ENCODE results near the gene NEDD4L.

NEDD4L gene

GRCh38 chr18:58391231-58391825, 347.3 kb downstream of the NEDD4L start:
- no peak overlapping the region for H3K9ac ChIP-seq (ENCODE audit: insufficient read length, low read depth)
- H3K4me3 ChIP-seq (ENCODE audit: insufficient read length, low read depth): no peak overlapping the region
- H3K4me1 ChIP-seq (ENCODE audit: insufficient read depth, insufficient read length): peaks cover 7% of the 10 kb centered on the region
- H3K9me3 ChIP-seq (ENCODE audit: insufficient read depth, low read length): no peaks in the 10 kb centered on the region
- peaks cover 58% of the 10 kb centered on the region for H3K36me3 ChIP-seq (ENCODE audit: insufficient read depth, insufficient read length, low read length)
- DNase-seq (ENCODE audit: low read depth, low spot score): no peak
- no peaks in the 10 kb centered on the region for H3K27me3 ChIP-seq (ENCODE audit: insufficient read depth, insufficient read length)
- TF ChIP-seq SUZ12 (IDR thresholded peaks at IDR 0.05; ENCODE audit: extremely low read depth, insufficient read depth, insufficient read length) (no peak), YY1 (IDR thresholded peaks at IDR 0.05; ENCODE audit: insufficient read depth, insufficient read length) (no peak), ZNF274 (IDR thresholded peaks at IDR 0.05; ENCODE audit: low read depth, low read length) (no peak)

GRCh38 chr18:58391932-58392323, 347.9 kb downstream of the NEDD4L start:
- peaks cover 7% of the 10 kb centered on the region for H3K4me1 ChIP-seq (ENCODE audit: insufficient read depth, insufficient read length)
- peaks cover 53% of the 10 kb centered on the region for H3K36me3 ChIP-seq (ENCODE audit: insufficient read depth, insufficient read length, low read length)
- no peak overlapping the region for H3K4me3 ChIP-seq (ENCODE audit: insufficient read length, low read depth)
- H3K27me3 ChIP-seq (ENCODE audit: insufficient read depth, insufficient read length): no peaks in the 10 kb centered on the region
- no peaks in the 10 kb centered on the region for H3K9me3 ChIP-seq (ENCODE audit: insufficient read depth, low read length)
- peak overlapping the region; percentile 57 for H3K9ac ChIP-seq (ENCODE audit: insufficient read length, low read depth)
- no peak for DNase-seq (ENCODE audit: low read depth, low spot score)
- no peak for TF ChIP-seq YY1 (IDR thresholded peaks at IDR 0.05; ENCODE audit: insufficient read depth, insufficient read length)
- no peak for TF ChIP-seq SUZ12 (IDR thresholded peaks at IDR 0.05; ENCODE audit: extremely low read depth, insufficient read depth, insufficient read length)

- DNase-seq (ENCODE audit: low read depth, low spot score): peak; percentile 50
- H3K9ac ChIP-seq (ENCODE audit: insufficient read length, low read depth): no peak overlapping the region
- H3K4me3 ChIP-seq (ENCODE audit: insufficient read length, low read depth): no peak overlapping the region
- no peaks in the 10 kb centered on the region for H3K27me3 ChIP-seq (ENCODE audit: insufficient read depth, insufficient read length)
- H3K36me3 ChIP-seq (ENCODE audit: insufficient read depth, insufficient read length, low read length): peaks cover 52% of the 10 kb centered on the region
- H3K9me3 ChIP-seq (ENCODE audit: insufficient read depth, low read length): no peaks in the 10 kb centered on the region
- TF ChIP-seq ZNF274 (IDR thresholded peaks at IDR 0.05; ENCODE audit: low read depth, low read length) (no peak), YY1 (IDR thresholded peaks at IDR 0.05; ENCODE audit: insufficient read depth, insufficient read length) (no peak), SUZ12 (IDR thresholded peaks at IDR 0.05; ENCODE audit: extremely low read depth, insufficient read depth, insufficient read length) (no peak)
- H3K4me1 ChIP-seq (ENCODE audit: insufficient read depth, insufficient read length): peaks cover 7% of the 10 kb centered on the region
Observed at GRCh38 chr18:58392324-58393000, 348.4 kb downstream of the NEDD4L start.

GRCh38 chr18:58393295-58393694, 349.3 kb downstream of the NEDD4L start:
- Histone ChIP-seq H3K4me1 (ENCODE audit: insufficient read depth, insufficient read length) (peaks cover 5% of the 10 kb centered on the region), H3K27me3 (ENCODE audit: insufficient read depth, insufficient read length) (no peaks in the 10 kb centered on the region), H3K36me3 (ENCODE audit: insufficient read depth, insufficient read length, low read length) (peaks cover 44% of the 10 kb centered on the region), H3K9me3 (ENCODE audit: insufficient read depth, low read length) (no peaks in the 10 kb centered on the region), H3K4me3 (ENCODE audit: insufficient read length, low read depth) (no peak overlapping the region), H3K9ac (ENCODE audit: insufficient read length, low read depth) (no peak overlapping the region)
- TF ChIP-seq SUZ12 (IDR thresholded peaks at IDR 0.05; ENCODE audit: extremely low read depth, insufficient read depth, insufficient read length) (no peak), YY1 (IDR thresholded peaks at IDR 0.05; ENCODE audit: insufficient read depth, insufficient read length) (no peak)
- DNase-seq (ENCODE audit: low read depth, low spot score): no peak

- Histone ChIP-seq H3K9me3 (ENCODE audit: insufficient read depth, low read length) (no peaks in the 10 kb centered on the region), H3K27me3 (ENCODE audit: insufficient read depth, insufficient read length) (no peaks in the 10 kb centered on the region), H3K4me3 (ENCODE audit: insufficient read length, low read depth) (no peak overlapping the region), H3K9ac (ENCODE audit: insufficient read length, low read depth) (no peak overlapping the region), H3K4me1 (ENCODE audit: insufficient read depth, insufficient read length) (peaks cover 5% of the 10 kb centered on the region), H3K36me3 (ENCODE audit: insufficient read depth, insufficient read length, low read length) (peaks cover 36% of the 10 kb centered on the region)
- TF ChIP-seq SUZ12 (IDR thresholded peaks at IDR 0.05; ENCODE audit: extremely low read depth, insufficient read depth, insufficient read length) (no peak), ZNF274 (IDR thresholded peaks at IDR 0.05; ENCODE audit: low read depth, low read length) (no peak), YY1 (IDR thresholded peaks at IDR 0.05; ENCODE audit: insufficient read depth, insufficient read length) (no peak)
- DNase-seq (ENCODE audit: low read depth, low spot score): no peak
Observed at GRCh38 chr18:58394046-58394445, 350.0 kb downstream of the NEDD4L start.

GRCh38 chr18:58394602-58395425, 350.8 kb downstream of the NEDD4L start:
- Histone ChIP-seq H3K36me3 (ENCODE audit: insufficient read depth, insufficient read length, low read length) (peaks cover 31% of the 10 kb centered on the region), H3K4me3 (ENCODE audit: insufficient read length, low read depth) (no peak overlapping the region), H3K9ac (ENCODE audit: insufficient read length, low read depth) (no peak overlapping the region), H3K27me3 (ENCODE audit: insufficient read depth, insufficient read length) (no peaks in the 10 kb centered on the region), H3K9me3 (ENCODE audit: insufficient read depth, low read length) (no peaks in the 10 kb centered on the region), H3K4me1 (ENCODE audit: insufficient read depth, insufficient read length) (peaks cover 5% of the 10 kb centered on the region)
- no peak for DNase-seq (ENCODE audit: low read depth, low spot score)
- TF ChIP-seq YY1 (IDR thresholded peaks at IDR 0.05; ENCODE audit: insufficient read depth, insufficient read length) (no peak), SUZ12 (IDR thresholded peaks at IDR 0.05; ENCODE audit: extremely low read depth, insufficient read depth, insufficient read length) (no peak), ZNF274 (IDR thresholded peaks at IDR 0.05; ENCODE audit: low read depth, low read length) (no peak)

- no peak overlapping the region for H3K9ac ChIP-seq (ENCODE audit: insufficient read length, low read depth)
- H3K9me3 ChIP-seq (ENCODE audit: insufficient read depth, low read length): no peaks in the 10 kb centered on the region
- peaks cover 25% of the 10 kb centered on the region for H3K36me3 ChIP-seq (ENCODE audit: insufficient read depth, insufficient read length, low read length)
- TF ChIP-seq YY1 (IDR thresholded peaks at IDR 0.05; ENCODE audit: insufficient read depth, insufficient read length) (no peak), ZNF274 (IDR thresholded peaks at IDR 0.05; ENCODE audit: low read depth, low read length) (no peak), SUZ12 (IDR thresholded peaks at IDR 0.05; ENCODE audit: extremely low read depth, insufficient read depth, insufficient read length) (no peak)
- DNase-seq (ENCODE audit: low read depth, low spot score): no peak
- no peak overlapping the region for H3K4me3 ChIP-seq (ENCODE audit: insufficient read length, low read depth)
- peaks cover 5% of the 10 kb centered on the region for H3K4me1 ChIP-seq (ENCODE audit: insufficient read depth, insufficient read length)
- no peaks in the 10 kb centered on the region for H3K27me3 ChIP-seq (ENCODE audit: insufficient read depth, insufficient read length)
Observed at GRCh38 chr18:58396144-58396543, 352.1 kb downstream of the NEDD4L start.

Measured in NT2/D1 (cell line).